ENCODE measurements around the gene NCOA5.
"Not testable (repeated sequence)": the region's sequence is repeated elsewhere in the genome, so short reads cannot be mapped to it uniquely, and the experiment has no call there.

NCOA5 gene

GRCh38 chr20:46120136-46120535 lies 30.4 kb upstream of the NCOA5 start:
- DNase-seq (ENCODE audit: low read depth), result no peak

GRCh38 chr20:46119547-46119946 lies 29.8 kb upstream of the NCOA5 start:
- DNase-seq (ENCODE audit: low read depth), result no peak

DNA sequence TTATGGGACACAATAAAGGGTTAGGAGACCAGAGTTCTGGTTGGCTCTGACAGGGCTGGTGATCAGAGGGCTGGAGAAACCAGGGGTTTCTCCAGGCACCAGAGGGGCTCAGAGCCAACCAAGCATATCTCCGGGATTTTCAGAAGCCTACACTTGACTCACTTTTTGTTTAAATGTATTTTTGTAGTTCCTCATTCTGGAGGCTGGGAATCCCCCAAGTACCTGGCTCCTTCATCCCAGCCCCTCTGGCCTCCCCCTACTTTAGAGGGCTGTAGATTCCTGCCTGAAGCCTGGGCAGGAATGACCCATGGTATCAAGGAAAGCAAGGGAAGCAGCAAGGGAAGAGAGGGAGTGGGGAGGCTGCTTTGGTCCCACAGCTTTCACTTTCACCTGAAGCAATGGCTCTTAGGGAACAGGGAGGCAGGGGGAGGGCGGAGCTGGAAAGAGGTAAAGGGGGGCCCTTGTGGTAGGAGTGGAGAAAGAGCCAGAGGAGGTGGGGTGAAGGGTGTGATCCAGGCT lies 29.3 kb upstream of the NCOA5 start:
- no peak for DNase-seq (ENCODE audit: low read depth)

GRCh38 chr20:46118481-46119020 lies 28.8 kb upstream of the NCOA5 start:
- DNase-seq (ENCODE audit: low read depth), result no peak

DNA sequence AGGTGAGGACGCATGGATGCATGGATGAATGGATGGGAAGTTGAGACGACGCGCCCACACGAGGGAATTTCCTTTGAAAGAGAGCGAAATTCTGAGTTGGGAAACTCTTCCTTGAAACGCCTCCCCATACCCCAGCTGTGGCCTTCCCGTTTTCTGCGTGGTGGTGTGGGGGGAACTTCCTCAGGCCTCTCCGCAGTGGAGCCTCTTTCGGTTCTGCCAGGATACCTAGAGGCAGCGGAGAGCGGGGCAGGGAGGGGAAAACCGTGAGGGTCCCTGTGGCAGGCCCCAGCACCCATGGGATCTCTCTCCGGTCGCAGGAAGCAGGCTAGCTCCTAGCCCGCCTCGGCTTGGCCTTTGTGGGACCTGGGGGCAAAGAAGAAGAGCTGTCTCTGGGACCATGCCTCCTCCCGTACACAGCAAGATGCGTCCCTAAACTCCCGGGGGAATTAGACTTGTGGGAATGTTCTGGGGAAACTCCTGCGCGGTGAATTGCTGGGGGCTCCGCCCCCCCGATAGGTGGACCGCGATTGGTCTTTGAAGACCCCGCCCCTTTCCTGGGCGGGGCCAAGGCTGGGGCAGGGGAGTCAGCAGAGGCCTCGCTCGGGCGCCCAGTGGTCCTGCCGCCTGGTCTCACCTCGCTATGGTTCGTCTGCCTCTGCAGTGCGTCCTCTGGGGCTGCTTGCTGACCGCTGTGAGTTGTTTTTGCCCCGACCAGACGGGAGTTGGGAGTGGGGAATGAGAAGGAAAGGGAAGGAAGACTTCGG lies 28.1 kb upstream of the NCOA5 start, which contains the start of gene CD40:
TSS of gene CD40 (plus strand) at position 611 of the 764 bp plus-strand sequence. CDS start at position 641, 30 bp downstream.
- peak; percentile 52 for DNase-seq (ENCODE audit: low read depth)

DNA sequence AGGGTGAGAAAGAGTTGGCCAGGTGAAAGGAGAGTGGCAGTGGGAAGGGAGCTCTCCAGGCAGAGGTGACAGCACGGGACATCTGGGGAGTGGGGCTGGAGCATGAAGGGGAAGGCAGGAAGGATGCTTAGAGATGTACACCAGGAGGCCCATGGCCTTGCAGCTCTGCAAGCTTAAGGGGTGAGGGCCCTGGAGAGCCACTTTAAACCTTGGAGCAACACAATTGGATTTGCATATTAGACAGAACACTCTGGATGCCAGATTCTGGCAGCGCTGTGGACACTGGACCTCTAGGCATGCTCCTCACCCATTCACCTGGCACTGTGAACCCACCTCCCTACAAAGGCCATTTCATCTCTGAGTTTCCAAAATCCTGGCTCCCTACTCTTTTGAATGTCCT lies 24.7 kb upstream of the NCOA5 start:
- DNase-seq (ENCODE audit: low read depth), result no peak

GRCh38 chr20:46113113-46113470 lies 23.3 kb upstream of the NCOA5 start:
- DNase-seq (ENCODE audit: low read depth), result no peak

DNA sequence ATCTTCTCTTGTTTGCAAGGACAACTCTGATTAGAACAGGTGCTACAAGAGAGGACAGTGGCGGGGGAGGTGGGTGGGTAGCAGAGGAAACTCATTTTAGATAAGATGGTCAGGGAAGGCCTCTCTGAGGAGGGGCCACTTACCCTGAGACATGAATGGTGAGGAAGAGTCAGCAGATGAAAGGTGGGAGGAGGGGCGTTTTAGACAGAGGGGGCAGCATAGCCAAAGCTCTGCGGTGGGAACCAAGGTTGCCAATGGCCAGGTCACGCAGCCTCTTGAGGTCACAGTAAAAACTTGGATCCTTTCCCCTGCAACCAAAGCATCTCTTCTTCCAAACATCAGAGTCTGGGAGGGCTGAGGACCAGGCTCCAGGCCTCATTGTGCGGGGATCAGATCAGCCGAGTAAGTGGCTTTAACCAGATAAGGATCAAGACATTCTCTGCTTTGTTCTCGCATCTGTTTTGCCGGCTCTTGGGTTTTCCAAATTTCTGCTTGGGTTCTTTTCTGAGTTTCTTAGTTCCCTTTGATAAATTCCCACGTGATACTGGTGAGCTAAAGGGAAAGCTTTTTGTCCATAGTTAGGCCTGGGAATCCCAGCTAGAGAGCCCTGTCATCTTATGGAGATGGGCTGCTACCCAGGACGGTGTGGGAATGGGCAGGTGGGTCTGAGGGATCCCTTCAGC lies 22.8 kb upstream of the NCOA5 start:
- no peak for DNase-seq (ENCODE audit: low read depth)

DNA sequence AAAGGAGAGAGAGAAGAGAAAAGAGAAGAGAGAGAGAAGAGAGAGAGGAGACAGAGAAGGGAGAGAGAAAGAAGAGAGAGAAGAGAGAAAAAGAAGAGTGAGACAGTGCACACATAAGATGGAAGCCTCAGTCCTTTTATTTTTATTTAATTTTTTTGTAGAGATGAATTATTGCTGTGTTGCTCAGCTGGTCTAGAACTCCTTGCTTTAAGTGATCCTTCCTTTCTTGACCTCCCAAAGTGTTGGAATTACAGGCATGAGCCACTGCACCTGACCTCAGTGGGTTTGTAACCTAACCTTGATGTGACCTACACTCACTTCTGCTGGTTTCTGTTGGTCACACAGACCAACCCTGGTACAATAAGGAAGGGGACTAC lies 22.1 kb upstream of the NCOA5 start:
- DNase-seq (ENCODE audit: low read depth), result no peak

DNA sequence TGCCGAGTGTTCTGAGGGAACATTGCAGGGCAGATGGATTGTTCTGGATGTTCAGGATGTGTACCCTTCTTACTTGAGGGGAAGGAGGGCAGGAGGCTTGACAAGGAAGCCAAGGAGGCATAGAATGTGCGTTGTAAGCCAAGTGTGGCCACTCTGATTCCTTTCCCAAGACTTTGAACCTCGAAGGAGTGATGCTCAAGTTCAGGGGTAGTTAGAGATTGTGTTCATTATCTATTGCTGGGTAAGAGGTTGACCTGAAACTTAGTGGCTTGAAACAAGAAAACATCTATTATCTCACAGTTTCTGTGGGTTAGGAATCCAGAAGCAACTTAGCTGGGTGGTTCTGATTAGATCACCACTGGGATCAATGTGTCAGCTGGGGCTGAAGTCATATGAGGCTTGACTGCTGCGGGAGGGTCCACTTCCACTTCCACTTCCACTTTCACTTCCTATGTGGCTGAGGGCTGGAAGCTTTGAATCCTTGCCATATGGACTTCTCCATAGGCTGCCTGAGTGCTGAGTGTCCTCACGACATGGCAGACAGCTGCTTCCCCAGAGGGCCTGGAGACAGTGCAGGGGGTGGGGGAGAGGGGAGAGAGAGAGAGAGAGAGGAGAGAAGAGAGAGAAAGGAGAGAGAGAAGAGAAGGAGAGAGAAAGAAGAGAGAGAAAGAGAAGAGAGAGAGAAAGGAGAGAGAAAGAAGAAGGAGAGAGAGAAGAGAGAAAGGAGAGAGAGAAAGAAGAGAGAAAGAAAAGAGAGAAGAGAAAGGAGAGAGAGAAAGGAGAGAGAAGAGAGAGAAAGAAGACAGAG lies 21.5 kb upstream of the NCOA5 start:
- no peak for DNase-seq (ENCODE audit: low read depth)

- DNase-seq (ENCODE audit: low read depth), result no peak
These were observed 19.2 kb upstream of the NCOA5 start for GRCh38 chr20:46108976-46109375.

DNA sequence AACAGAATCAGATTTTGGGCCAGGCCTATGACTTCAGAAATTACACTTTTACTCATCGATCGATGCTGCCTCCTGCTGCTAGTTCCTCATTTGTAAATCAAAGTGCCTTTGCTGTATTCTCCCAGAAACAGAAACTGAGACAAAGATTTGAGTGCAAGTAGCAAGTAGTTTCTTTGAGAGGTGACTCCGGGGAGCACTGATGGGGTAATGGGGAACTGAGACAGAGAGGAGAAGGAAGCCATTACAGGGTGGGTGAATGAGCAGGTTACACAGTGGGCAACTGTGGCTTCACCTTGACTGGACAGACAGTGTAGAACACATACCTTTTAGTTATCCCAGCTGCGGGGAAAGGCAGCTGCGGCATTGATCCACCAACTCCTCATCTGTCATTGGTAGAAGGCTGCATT lies 18.7 kb upstream of the NCOA5 start:
- DNase-seq (ENCODE audit: low read depth), result no peak

- no peak for DNase-seq (ENCODE audit: low read depth)
These were observed 17.3 kb upstream of the NCOA5 start for GRCh38 chr20:46107061-46107460.

DNA sequence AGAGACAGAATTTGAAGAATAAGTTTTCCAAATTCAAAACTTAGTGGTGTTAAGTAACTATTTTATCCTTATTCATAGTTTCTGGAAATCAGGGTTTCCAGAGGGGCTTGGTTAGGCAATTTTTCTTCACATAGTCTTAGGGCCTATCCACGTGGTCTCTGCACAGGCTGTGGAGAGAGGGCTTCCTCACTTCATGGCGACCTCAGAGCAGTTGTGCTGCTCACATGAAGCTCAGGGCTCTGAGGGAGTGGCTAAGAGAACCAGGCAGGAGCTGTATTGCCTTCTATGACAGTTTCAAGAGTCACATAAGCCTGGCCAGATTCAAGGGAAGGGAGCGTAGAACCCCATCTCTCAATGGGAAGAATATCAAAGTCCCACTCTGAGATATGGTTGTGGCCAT lies 14.5 kb upstream of the NCOA5 start:
- no peak for DNase-seq (ENCODE audit: low read depth)

- DNase-seq (ENCODE audit: low read depth), result no peak
These were observed 13.2 kb upstream of the NCOA5 start for GRCh38 chr20:46102940-46103339.

DNA sequence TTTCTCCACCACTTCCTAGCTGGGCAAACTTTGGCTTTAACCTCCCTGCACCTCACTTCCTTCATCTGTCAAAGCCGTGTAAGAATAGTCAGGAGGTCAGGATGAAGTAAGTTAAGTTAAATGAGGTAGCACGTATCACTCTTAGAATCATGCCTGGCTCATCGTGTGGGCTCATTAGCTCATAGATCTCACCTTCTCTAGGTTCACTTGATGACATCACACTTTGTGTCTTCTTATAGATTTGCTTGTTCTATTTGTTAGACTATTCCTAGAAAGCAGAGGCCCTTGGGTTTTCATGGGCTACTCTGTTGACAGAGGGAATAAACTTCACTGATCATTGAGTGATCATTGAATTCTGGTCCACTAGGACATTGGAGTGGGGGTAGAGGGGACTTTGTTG lies 12.2 kb upstream of the NCOA5 start:
- DNase-seq (ENCODE audit: low read depth), result no peak

GRCh38 chr20:46100988-46101387 lies 11.2 kb upstream of the NCOA5 start:
- DNase-seq (ENCODE audit: low read depth), result no peak

- not testable (repeated sequence) for DNase-seq (ENCODE audit: low read depth)
These were observed 10.7 kb upstream of the NCOA5 start for GRCh38 chr20:46100444-46100843.

GRCh38 chr20:46099491-46100287 lies 9.9 kb upstream of the NCOA5 start:
- DNase-seq (ENCODE audit: low read depth), result no peak

- no peak for DNase-seq (ENCODE audit: low read depth)
These were observed 3.8 kb upstream of the NCOA5 start for GRCh38 chr20:46093531-46093930.

Data from activated gamma-delta T cell treated with anti-CD3 and anti-CD28 coated beads, Interleukin-2, amount 50 U/mL, for 16 hours (primary cell).